ENCODE data around the gene PCDHGB1.
A peak's percentile ranks its signal among the peaks of the same experiment; 100 is the strongest.

GRCh38 chr5:141369994-141370848 lies 20.3 kb downstream of the PCDHGB1 start, which contains the start of gene PCDHGB3:
- TF ChIP-seq GATA2 (IDR thresholded peaks at IDR 0.05; ENCODE audit: insufficient read depth, insufficient read length, low read depth, low read length) (no peak), CTCF (IDR thresholded peaks at IDR 0.05; ENCODE audit: extremely low read depth in 1 of 2, insufficient read depth in 1 of 2, low read depth in 1 of 2, low read length in 2 of 2) (peak in 1 of 2 donors; percentile 24), POLR2A (IDR thresholded peaks at IDR 0.05; ENCODE audit: low read depth, low read length) (no peak), EZH2 (IDR thresholded peaks at IDR 0.05; ENCODE audit: borderline replicate concordance, low read depth, low read length, severe bottlenecking) (no peak), JUN (IDR thresholded peaks at IDR 0.05; ENCODE audit: borderline replicate concordance, insufficient read depth, insufficient read length, low read depth) (no peak), POLR2AphosphoS5 (IDR thresholded peaks at IDR 0.05; ENCODE audit: insufficient read depth, low read depth, low read length) (no peak), MYC (IDR thresholded peaks at IDR 0.05; ENCODE audit: low read depth, low read length) (no peak), MAX (IDR thresholded peaks at IDR 0.05; ENCODE audit: insufficient read depth, insufficient read length) (no peak)

Data from endothelial cell of umbilical vein (primary cell).